CD1c-positive myeloid dendritic cell (primary cell): Measurements from ENCODE around the gene CAND1.

Source experiments
- DNase-seq: peaks from one replicate; pipeline ENCODE4 v3.0.0-alpha.2; 2016; ENCODE audit errors: extremely low spot score

The CAND1 gene

DNA sequence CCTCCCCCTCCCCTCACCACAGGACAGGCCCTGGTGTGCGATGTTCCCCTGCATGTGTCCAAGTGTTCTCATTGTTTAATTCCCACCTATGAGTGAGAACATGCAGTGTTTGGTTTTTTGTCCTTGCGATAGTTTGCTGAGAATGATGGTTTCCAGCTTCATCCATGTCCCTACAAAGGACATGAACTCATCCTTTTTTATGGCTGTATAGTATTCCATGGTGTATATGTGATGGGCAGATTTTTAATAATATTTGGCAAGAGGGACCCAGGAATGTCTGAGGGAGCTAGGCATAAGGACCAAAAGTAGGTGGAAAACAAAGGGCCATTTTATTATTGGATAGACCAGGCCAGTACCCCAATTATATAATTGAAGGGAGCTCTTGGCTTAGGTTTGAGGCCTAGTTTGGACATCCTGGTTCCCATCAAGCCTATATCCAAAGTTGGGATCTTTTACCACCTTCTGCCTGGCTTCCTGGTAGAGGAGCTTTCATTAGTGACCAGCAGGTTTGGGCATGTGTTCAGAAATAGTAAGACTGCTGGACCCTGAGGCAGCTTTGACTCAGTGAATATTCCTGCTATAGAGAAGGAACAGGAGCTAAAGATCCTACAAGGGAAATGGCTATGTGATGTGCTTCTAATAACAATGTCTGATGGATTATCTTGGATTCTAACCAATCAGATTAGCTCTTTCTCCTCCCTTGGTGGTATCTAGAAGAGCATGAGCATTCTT, 76.0 kb downstream of the CAND1 start:
- no peak for DNase-seq

DNA sequence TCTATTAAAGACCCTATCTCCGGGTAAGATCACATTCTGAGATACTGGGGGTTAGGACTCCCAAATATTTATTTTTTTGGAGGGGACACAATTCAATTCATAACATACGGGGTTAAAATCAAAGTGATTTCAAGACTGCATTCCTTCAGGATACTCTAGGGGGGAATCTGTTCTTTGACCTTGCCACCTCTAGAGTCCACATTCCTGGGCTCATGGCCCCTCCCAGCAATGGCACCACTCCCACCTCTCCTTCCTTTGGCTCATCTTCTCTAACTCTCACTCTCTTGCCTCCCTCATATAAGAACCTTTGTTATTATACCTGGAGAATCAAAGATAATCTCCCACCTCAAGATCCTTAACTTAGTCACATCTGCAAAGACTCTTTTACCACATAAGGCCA, 79.5 kb downstream of the CAND1 start:
- no peak for DNase-seq

DNA sequence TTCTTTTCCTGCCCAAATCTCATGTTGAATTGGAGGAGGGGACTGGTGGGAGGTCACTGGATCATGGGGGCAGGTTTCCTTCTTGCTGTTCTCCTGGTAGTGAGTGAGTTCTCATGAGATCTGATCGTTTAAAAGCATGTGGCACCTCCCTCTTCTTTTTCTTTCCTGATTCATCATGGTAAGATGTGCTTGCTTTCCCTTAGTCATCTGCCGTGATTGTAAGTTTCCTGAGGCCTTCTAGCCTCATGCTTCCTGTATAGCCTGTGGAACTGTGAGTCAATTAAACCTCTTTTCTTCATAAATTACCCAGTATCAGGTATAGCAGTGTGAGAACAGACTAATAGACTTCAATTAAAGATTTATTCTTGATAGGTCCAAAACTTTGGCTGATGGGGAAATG, 83.5 kb downstream of the CAND1 start:
- no peak for DNase-seq

DNA sequence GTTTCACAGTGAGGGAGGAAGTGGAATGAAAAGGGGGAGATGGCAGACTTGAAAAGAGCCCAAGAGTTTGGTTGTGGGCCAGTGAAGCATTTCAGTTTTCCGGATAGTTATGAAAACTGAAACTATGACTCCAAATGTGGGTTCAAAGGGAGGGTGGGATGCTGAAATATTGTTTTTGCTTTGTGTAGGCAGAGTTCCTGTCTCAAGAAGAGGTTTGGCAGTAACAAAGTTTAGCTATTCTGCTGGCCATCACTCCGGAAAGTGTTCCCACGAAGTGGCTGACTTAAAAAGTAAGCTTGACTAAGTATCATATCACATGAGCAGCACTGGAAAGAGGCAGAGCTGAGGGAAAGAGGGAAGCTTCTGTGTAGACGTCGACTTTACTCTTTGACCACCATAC, 85.2 kb downstream of the CAND1 start:
- DNase-seq = peak; percentile 14

DNA sequence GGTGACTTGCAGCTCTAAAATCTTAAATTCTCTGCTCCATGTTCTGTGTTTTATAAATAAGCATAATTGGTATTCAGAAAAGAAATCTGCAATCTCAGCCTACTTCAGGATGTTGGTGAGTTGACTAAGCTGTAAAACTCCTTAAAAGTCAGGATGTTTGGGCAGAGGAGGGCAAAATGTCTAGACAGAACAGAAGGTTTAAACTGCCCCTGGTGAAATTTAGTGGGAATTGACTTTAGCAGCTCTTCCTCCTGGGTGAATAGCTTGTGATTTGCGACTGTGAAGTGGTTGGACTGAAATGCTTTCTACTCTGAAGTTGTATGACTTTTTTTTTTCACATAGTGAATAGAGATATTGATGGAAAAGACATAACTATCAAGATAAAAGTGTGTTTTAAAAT, 85.8 kb downstream of the CAND1 start:
- no peak for DNase-seq

DNA sequence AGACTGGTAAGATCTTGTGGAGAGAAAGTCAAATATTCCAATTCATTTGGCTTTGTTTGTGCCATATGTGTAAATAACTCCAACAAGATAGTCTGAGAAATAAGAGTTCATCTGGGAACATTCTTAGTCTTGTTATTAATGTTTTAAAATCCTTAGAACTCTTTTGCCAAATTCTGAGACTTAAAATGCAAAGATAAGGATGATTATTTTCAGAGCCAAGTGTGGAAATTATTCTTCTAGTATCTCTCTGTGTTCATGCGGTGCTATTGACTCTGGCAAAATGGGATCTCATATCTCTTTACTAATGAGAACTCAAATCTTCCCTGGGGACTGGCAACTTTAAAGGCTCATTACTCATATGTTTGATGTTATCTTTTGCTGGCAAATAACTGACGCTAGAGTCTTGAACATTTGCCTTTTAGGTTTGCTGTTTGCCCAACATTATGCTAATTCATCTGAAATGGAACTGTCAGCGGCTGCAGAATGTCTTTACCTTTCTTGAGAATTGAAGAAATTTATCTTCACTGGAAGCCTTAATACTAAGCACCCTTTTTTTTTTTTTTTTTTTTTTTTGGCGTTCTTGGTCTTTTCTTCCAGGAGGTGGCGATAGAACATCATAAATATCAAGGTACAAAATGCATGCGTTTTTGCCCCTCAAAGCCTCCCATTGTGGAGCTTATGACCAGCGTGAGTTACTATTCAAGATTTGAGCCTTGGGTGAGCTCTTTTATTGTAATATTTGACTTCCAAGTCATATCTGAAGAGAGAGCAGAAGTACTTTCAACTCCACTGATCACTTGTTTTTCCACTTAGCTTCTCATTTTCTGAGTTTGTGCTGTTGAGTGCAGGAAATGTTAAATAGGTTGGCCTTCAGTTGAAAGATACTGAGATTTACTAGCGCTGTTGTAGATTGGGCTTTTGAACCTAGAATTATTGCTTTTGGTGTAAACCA, 86.5 kb downstream of the CAND1 start:
- DNase-seq = peak; percentile 59

DNA sequence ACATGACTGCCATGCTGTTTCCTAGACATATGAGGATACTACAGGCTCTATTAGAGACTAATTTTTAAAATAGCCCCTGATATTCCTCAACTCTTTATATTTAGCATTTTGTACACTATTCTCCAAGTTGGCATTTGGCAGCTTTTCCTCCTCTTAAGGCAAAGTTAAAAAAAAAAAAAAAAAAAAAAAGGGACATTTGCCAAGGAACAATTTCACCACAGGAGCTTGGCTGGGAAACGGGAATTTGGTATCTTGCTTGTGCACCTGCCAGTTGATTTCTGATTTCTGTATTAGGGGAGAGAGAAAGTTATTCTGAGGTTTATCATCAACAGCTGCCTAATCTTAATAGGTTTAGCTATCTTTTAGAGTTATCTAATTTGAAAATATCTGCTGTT, 87.2 kb downstream of the CAND1 start:
- no peak for DNase-seq

DNA sequence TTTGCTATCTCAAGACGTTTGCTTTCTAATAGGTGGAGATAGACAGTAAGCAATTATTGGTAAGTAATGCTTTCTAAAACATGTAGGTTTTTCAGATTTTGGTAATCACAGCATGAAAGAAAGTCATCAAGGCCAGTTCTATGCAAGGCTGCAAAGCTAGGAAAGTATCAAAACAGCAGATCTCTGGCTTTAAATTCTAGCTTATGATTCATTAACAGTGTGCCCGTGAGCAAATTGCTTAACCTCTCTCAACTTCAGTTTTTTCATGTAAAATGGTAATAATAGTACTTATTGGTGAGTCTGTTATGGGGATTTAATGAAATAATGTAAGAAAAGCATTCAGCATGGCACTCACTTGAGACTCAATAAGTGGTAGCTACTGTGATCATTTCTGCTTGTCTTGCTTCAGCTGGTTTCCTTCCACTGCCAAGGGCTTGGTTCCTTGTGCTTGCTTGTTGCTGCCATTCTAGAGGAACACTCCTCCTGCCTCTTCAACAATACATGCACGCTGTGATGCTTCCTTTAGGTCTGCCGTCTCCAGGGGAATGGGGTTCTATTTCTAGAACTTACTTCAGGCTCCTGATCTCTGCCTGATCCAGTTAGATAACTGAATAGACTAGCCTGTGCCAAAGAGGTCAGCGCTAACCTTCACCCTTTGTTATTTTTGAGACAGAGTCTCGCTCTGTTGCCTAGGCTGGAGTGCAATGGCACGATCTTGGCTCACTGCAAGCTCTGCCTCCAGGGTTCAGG, 88.4 kb downstream of the CAND1 start:
- no peak for DNase-seq

DNA sequence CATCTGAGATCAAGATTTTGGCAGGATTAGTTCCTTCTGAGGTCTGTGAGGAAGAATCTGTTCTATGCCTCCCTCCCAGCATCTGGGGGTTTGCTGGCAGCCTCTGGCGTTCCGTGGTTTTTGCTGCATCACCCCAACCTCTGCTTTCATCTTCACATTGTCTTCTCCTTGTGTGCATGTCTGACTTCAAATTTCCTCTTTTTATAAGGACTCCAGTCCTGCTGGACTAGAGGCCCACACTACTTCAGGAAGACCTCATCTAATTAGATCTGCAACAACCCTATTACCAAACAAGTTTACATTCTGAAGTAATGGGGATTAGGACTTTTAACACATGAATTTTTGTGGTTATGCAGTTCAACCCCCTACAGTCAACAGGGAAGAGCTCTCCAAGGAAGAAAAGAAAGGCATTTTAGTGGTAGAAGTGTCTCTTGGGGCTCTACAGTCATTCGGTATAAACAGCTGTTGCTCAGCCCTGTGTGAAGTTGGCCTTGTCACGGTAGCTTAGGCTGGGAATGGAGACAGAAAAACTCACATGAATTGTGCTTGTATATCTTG, 89.7 kb downstream of the CAND1 start:
- no peak for DNase-seq

DNA sequence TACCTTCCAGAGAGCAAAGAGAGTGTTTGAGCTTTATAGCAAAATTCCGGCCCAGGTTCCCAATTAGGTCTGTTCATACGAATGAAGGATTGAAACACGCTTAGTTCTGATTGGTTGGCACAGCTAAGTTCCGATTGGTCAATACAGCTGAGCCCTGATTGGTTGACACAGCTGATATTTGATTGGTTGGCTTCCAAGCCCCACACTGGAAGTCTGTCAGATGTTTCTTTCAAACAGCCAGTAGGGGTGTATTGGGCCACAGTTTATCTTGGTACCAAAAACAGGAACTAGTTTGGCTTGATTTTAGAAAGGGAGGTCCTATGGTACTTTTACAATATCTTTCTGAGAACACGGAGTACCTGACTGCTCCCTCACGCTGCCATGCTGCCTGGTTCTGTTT, 93.4 kb downstream of the CAND1 start:
- peak; percentile 7 for DNase-seq

DNA sequence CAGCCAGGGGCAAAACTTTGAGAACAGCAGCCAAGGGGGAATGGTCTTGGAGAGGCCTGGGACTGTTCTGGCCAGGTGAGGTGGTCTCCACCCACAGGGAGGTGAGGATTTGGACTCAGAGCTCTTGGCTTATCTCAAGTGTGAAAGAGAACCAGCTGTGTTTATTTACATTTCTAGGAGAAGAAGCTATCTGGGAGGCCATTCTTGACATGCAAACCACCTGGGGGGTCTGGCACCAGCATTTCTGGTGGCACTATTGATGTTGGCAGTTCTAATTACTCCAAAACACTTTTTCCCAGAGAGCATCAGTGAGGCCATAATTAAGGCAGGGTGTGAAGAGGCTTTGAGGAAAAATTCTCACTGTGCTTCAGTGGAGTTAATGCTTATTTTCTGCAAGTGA, 95.1 kb downstream of the CAND1 start:
- DNase-seq = no peak

DNA sequence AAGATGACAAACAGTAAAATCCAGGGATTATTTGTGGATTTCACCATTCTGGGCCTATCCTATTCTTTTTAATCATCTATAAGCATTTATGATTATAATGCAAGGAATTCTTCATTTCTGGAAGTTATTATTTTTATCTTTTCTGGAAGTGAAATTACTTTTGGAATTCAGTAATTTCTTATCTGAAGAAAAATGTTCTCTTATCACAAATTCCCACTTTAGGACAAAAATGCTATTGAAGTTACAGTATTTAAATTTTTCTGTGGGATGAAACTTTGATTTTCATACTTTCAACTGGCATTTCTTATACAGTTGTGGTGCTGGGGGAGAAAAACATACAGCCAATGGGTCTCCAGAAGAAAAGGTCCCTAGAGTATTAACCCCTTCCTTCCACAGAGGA, 96.0 kb downstream of the CAND1 start:
- no peak for DNase-seq

DNA sequence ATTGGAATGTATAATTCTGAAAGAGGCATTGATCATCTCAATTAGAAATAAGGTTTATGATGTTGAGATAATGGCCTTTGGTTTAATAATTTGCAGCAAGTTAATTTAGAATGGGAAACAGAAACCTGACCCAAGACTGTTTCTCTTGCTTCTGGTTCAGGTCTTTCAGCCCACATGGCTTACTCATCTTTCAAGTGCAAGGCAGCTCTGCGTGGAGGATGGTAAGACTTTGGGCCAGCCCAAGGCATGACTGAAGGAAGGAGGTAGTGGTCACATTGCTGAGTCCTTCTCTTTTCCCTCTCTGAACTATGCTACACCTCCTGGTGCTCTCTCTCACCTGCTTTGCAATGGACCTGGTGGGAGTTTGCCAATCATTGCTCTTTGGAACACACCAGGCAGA, 98.7 kb downstream of the CAND1 start:
- no peak for DNase-seq
